CD8-positive, alpha-beta memory T cell (primary cell): Measurements from ENCODE around the gene ARID1B. TPM values are rescaled to one million over a fixed set of nuclear protein-coding genes. Genes with fewer than 3 reads are reported as not detected.

Experiments used
- CTCF ChIA-PET: fragments of 350-600 bp; sonication (Branson Sonifier 250); formaldehyde crosslinking; loops from one replicate; lab custom pipeline; 2021; ENCODE audit warnings: antibody characterized with exemption; lab: Charles Lee
- POLR2A ChIA-PET: fragments of 350-600 bp; sonication (Branson Sonifier 250); formaldehyde crosslinking; loops from one replicate; lab custom pipeline; 2021; ENCODE audit warnings: antibody characterized with exemption; lab: Charles Lee
- DNase-seq, 5 donors: peaks; one replicate each; pipeline versions ENCODE4 v3.0.0 to v3.0.0-alpha.2; 2020 to 2022; ENCODE audit warnings: mixed read lengths in 1 of 5
- H3K27ac ChIP-seq: one replicate; pipeline ENCODE4 v1.7.0; 2013; ENCODE audit warnings: low read depth, mild to moderate bottlenecking, low read length, moderate library complexity
- H3K27me3 ChIP-seq: 2 replicates; pipeline ENCODE4 v1.7.0; 2013; ENCODE audit warnings: low read length, mild to moderate bottlenecking; ENCODE audit not compliant: insufficient read depth, poor library complexity, severe bottlenecking
- H3K36me3 ChIP-seq: 2 replicates; pipeline ENCODE4 v1.7.0; 2013; ENCODE audit warnings: mild to moderate bottlenecking, low read length, moderate library complexity; ENCODE audit not compliant: insufficient read depth
- H3K4me1 ChIP-seq: 2 replicates; pipeline ENCODE4 v1.7.0; 2013; ENCODE audit warnings: mild to moderate bottlenecking, low read length, moderate library complexity; ENCODE audit not compliant: insufficient read depth
- H3K4me3 ChIP-seq: 2 replicates; pipeline ENCODE4 v1.7.0; 2013; ENCODE audit warnings: mild to moderate bottlenecking, low read length
- H3K9me3 ChIP-seq: 2 replicates; pipeline ENCODE4 v1.7.0; 2013; ENCODE audit warnings: mild to moderate bottlenecking, low read length
- H3K27ac Mint-ChIP-seq, 8 donors: one replicate each; pipeline ENCODE4 v1.8.0; 2020 to 2021; ENCODE audit warnings: mixed read lengths in 8 of 8, mild to moderate bottlenecking in 6 of 8, inconsistent platforms in 3 of 8, moderate library complexity in 3 of 8
- H3K27me3 Mint-ChIP-seq, 2 donors: one replicate each; pipeline ENCODE4 v1.8.0; 2020 to 2021; ENCODE audit warnings: mixed read lengths in 2 of 2, mild to moderate bottlenecking in 1 of 2, moderate library complexity in 1 of 2
- H3K36me3 Mint-ChIP-seq, 3 donors: one replicate each; pipeline ENCODE4 v1.8.0; 2020 to 2021; ENCODE audit warnings: mixed read lengths in 3 of 3, inconsistent platforms in 1 of 3, mild to moderate bottlenecking in 1 of 3
- H3K4me1 Mint-ChIP-seq, 3 donors: one replicate each; pipeline ENCODE4 v1.8.0; 2020 to 2021; ENCODE audit warnings: mixed read lengths in 3 of 3, inconsistent platforms in 1 of 3, mild to moderate bottlenecking in 1 of 3
- H3K4me3 Mint-ChIP-seq, 7 donors: one replicate each; pipeline ENCODE4 v1.8.0; 2020 to 2021; ENCODE audit warnings: mixed read lengths in 7 of 7, mild to moderate bottlenecking in 6 of 7, moderate library complexity in 4 of 7, inconsistent platforms in 2 of 7
- H3K9me3 Mint-ChIP-seq, 5 donors: one replicate each; pipeline ENCODE4 v1.8.0; 2020 to 2022; ENCODE audit warnings: mixed read lengths in 5 of 5, mild to moderate bottlenecking in 3 of 5, moderate library complexity in 2 of 5, inconsistent platforms in 1 of 5
- polyA plus RNA-seq: library from polyadenylated mRNA; unstranded; fragments of 300-500 nt; fragmentation: Illumina TruSeq; gene quantifications from one replicate; pipeline ENCODE4 v1.2.3, GENCODE V29; 2021
- total RNA-seq, 2 experiments: library from RNA; stranded (reverse); gene quantifications; one replicate each; pipeline ENCODE4 v1.2.3, GENCODE V29; 2021

The ARID1B gene
- total and polyA plus RNA-seq, 3 experiments from 2014 or later: 19.1 to 57.9 (median 53.0) TPM

- H3K4me1 ChIP-seq: no peaks in the 10 kb centered on the region
- peaks cover 4% of the 10 kb centered on the region for H3K36me3 ChIP-seq
- DNase-seq: no peak
- no peak overlapping the region for H3K4me3 Mint-ChIP-seq
- peaks cover 8 to 22% (median 19%) of the 10 kb centered on the region in 3 donors for H3K4me1 Mint-ChIP-seq
- H3K4me3 ChIP-seq: no peak overlapping the region
- no peaks in the 10 kb centered on the region for H3K27me3 ChIP-seq
- no peak overlapping the region for H3K27ac ChIP-seq
- H3K27me3 Mint-ChIP-seq: no peaks in the 10 kb centered on the region
- H3K9me3 Mint-ChIP-seq: no peaks in the 10 kb centered on the region
- POLR2A ChIA-PET: no interaction called here
- H3K36me3 Mint-ChIP-seq: peaks cover 6 to 52% (median 8%) of the 10 kb centered on the region in 3 donors
- CTCF ChIA-PET: no interaction called here
- H3K9me3 ChIP-seq: no peaks in the 10 kb centered on the region
- no peak overlapping the region for H3K27ac Mint-ChIP-seq
These were observed 340.4 kb downstream of the ARID1B start for GRCh38 chr6:157117431-157118095.

- H3K4me1 ChIP-seq: no peaks in the 10 kb centered on the region
- Mint-ChIP-seq H3K9me3 (no peaks in the 10 kb centered on the region), H3K4me3 (no peak overlapping the region), H3K27ac (peak overlapping the region in 1 of 8 donors; percentile 16), H3K36me3 (peaks cover 4 to 53% (median 6%) of the 10 kb centered on the region in 3 donors), H3K4me1 (peaks cover 8 to 28% (median 15%) of the 10 kb centered on the region in 3 donors), H3K27me3 (no peaks in the 10 kb centered on the region)
- no peak overlapping the region for H3K27ac ChIP-seq
- ChIA-PET CTCF (no interaction called here), POLR2A (no interaction called here)
- no peak overlapping the region for H3K4me3 ChIP-seq
- no peaks in the 10 kb centered on the region for H3K9me3 ChIP-seq
- DNase-seq: no peak
- no peaks in the 10 kb centered on the region for H3K27me3 ChIP-seq
- H3K36me3 ChIP-seq: no peaks in the 10 kb centered on the region
These were observed 342.4 kb downstream of the ARID1B start for GRCh38 chr6:157119502-157120027.

GRCh38 chr6:157120534-157121232 is 343.5 kb downstream of the ARID1B start:
- peaks cover 9 to 28% (median 15%) of the 10 kb centered on the region in 3 donors for H3K4me1 Mint-ChIP-seq
- no peak for DNase-seq
- Histone ChIP-seq H3K36me3 (no peaks in the 10 kb centered on the region), H3K9me3 (no peaks in the 10 kb centered on the region), H3K27me3 (no peaks in the 10 kb centered on the region), H3K4me3 (no peak overlapping the region), H3K4me1 (no peaks in the 10 kb centered on the region), H3K27ac (no peak overlapping the region)
- H3K36me3 Mint-ChIP-seq: peaks cover 0 to 49% (median 6%) of the 10 kb centered on the region in 3 donors
- H3K4me3 Mint-ChIP-seq: no peak overlapping the region
- peak overlapping the region in 2 of 8 donors; percentile 21 for H3K27ac Mint-ChIP-seq
- no peaks in the 10 kb centered on the region for H3K9me3 Mint-ChIP-seq
- no peaks in the 10 kb centered on the region for H3K27me3 Mint-ChIP-seq
- ChIA-PET POLR2A (no interaction called here), CTCF (no interaction called here)

- Histone ChIP-seq H3K27me3 (no peaks in the 10 kb centered on the region), H3K4me3 (no peak overlapping the region), H3K36me3 (no peaks in the 10 kb centered on the region), H3K4me1 (no peaks in the 10 kb centered on the region), H3K9me3 (no peaks in the 10 kb centered on the region), H3K27ac (no peak overlapping the region)
- ChIA-PET POLR2A (no interaction called here), CTCF (no interaction called here)
- no peak for DNase-seq
- no peaks in the 10 kb centered on the region for H3K27me3 Mint-ChIP-seq
- peaks cover 0 to 45% (median 9%) of the 10 kb centered on the region in 3 donors for H3K36me3 Mint-ChIP-seq
- H3K4me1 Mint-ChIP-seq: peaks cover 11 to 28% (median 15%) of the 10 kb centered on the region in 3 donors
- H3K4me3 Mint-ChIP-seq: no peak overlapping the region
- no peak overlapping the region for H3K27ac Mint-ChIP-seq
- H3K9me3 Mint-ChIP-seq: no peaks in the 10 kb centered on the region
These were observed 344.7 kb downstream of the ARID1B start for GRCh38 chr6:157121897-157122296.

- peaks cover 13 to 29% (median 19%) of the 10 kb centered on the region in 3 donors for H3K4me1 Mint-ChIP-seq
- no peak for DNase-seq
- Histone ChIP-seq H3K4me3 (no peak overlapping the region), H3K4me1 (no peaks in the 10 kb centered on the region), H3K27ac (no peak overlapping the region), H3K9me3 (no peaks in the 10 kb centered on the region), H3K27me3 (no peaks in the 10 kb centered on the region), H3K36me3 (no peaks in the 10 kb centered on the region)
- no peaks in the 10 kb centered on the region for H3K9me3 Mint-ChIP-seq
- no peak overlapping the region for H3K4me3 Mint-ChIP-seq
- H3K36me3 Mint-ChIP-seq: peaks cover 0 to 40% (median 9%) of the 10 kb centered on the region in 3 donors
- ChIA-PET CTCF (interaction anchor here (1.1 to 1.4 kb wide), 2 partner anchors 10 to 77 kb away, joined by 3 read pairs; no protein-coding TSS in a partner anchor), POLR2A (no interaction called here)
- no peaks in the 10 kb centered on the region for H3K27me3 Mint-ChIP-seq
- H3K27ac Mint-ChIP-seq: no peak overlapping the region
These were observed 346.1 kb downstream of the ARID1B start for GRCh38 chr6:157123234-157123633.

GRCh38 chr6:157124485-157125254 is 347.5 kb downstream of the ARID1B start:
- DNase-seq: no peak
- Mint-ChIP-seq H3K27ac (peak overlapping the region in 1 of 8 donors; percentile 6), H3K4me3 (no peak overlapping the region), H3K4me1 (peaks cover 15 to 31% (median 18%) of the 10 kb centered on the region in 3 donors), H3K27me3 (no peaks in the 10 kb centered on the region), H3K9me3 (no peaks in the 10 kb centered on the region), H3K36me3 (peaks cover 0 to 35% (median 9%) of the 10 kb centered on the region in 3 donors)
- H3K9me3 ChIP-seq: no peaks in the 10 kb centered on the region
- no peaks in the 10 kb centered on the region for H3K27me3 ChIP-seq
- no peak overlapping the region for H3K4me3 ChIP-seq
- H3K27ac ChIP-seq: no peak overlapping the region
- ChIA-PET POLR2A (no interaction called here), CTCF (no interaction called here)
- no peaks in the 10 kb centered on the region for H3K36me3 ChIP-seq
- H3K4me1 ChIP-seq: no peaks in the 10 kb centered on the region

- ChIA-PET CTCF (no interaction called here), POLR2A (no interaction called here)
These were observed 348.4 kb downstream of the ARID1B start for GRCh38 chr6:157125531-157125930.

More at GRCh38 chr6:157125531-157125930, 348.4 kb downstream of the ARID1B start:
- H3K9me3 ChIP-seq: no peaks in the 10 kb centered on the region
- H3K9me3 Mint-ChIP-seq: no peaks in the 10 kb centered on the region
- no peak overlapping the region for H3K27ac ChIP-seq
- no peaks in the 10 kb centered on the region for H3K4me1 ChIP-seq
- H3K4me3 ChIP-seq: no peak overlapping the region
- no peaks in the 10 kb centered on the region for H3K36me3 ChIP-seq
- H3K36me3 Mint-ChIP-seq: peaks cover 0 to 31% (median 6%) of the 10 kb centered on the region in 3 donors
- DNase-seq: no peak
- no peak overlapping the region for H3K4me3 Mint-ChIP-seq
- H3K27me3 ChIP-seq: no peaks in the 10 kb centered on the region
- H3K27me3 Mint-ChIP-seq: no peaks in the 10 kb centered on the region
- peaks cover 8 to 23% (median 15%) of the 10 kb centered on the region in 3 donors for H3K4me1 Mint-ChIP-seq
- peak overlapping the region in 1 of 8 donors; percentile 48 for H3K27ac Mint-ChIP-seq
